HK-2 (cell line): ENCODE results near the gene C15orf39.

Experiments
- DNase-seq: peaks from one replicate; pipeline ENCODE4 v3.0.0-alpha.2; 2018; ENCODE audit not compliant: unreplicated experiment

The C15orf39 gene

DNA sequence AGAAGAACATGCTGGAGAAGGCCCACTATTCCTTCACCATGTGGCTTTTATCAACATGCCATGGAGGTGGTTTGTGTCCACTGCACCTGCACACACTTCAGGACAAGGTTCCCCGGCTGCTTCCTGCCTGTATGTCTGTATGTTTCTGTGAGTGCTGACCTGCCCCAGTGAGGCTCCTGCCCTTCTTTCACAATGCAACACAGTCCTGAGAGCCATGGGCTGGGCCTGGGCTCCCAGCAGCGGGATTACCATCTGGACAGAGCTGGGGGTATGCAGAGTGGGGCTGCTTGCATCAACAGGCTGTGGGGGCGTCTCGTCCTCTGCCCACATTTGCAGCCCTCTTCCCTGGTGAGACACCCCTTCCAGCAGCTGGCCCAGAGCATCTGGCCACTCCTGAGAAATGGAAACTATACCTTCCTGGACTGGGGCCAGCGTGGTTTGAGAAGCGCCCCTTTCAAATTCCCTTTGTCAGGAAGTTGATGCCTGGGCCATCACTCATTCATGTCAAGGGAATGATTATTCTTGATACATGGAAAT is 29.3 kb upstream of the C15orf39 start:
- no peak for DNase-seq

DNA sequence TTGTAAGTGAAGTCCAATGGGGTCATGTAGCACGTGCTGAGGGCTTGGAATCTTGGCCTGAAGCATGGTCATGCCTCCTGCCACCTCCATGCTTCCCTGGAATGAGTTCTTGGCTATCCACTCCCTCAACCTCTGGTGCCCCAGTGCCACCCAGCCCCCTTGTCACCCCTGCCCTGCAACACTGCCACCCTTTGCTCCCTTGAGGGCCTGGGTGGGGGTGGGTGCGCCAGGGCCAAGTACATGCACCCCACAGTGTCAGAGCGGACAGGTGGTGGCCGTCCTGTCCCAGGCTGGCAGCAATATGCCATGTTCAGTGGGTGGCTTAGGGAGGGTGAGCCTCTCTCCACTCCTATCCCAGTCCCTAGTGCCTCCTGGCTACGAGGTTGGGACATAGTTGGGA is 27.6 kb upstream of the C15orf39 start:
- no peak for DNase-seq

GRCh38 chr15:75174729-75175128 is 27.0 kb upstream of the C15orf39 start:
- no peak for DNase-seq

DNA sequence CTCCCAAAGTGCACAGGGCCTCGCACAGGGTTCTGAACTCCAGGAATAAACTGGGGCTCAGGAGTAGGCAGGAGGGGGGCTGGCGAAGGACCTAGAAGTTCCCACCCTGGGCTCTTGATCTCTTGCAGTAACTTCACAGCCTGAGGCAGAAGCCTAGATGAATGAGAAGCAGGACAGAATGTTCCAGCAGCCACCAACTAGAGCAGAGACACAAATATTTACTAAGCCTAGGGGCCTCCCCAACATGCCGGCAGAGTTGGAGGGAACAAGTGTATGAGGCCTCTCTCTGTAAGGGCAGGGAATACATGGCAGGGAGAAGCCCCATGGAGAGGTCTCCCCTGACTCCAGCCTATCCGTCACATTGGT is 25.3 kb upstream of the C15orf39 start:
- DNase-seq = no peak

DNA sequence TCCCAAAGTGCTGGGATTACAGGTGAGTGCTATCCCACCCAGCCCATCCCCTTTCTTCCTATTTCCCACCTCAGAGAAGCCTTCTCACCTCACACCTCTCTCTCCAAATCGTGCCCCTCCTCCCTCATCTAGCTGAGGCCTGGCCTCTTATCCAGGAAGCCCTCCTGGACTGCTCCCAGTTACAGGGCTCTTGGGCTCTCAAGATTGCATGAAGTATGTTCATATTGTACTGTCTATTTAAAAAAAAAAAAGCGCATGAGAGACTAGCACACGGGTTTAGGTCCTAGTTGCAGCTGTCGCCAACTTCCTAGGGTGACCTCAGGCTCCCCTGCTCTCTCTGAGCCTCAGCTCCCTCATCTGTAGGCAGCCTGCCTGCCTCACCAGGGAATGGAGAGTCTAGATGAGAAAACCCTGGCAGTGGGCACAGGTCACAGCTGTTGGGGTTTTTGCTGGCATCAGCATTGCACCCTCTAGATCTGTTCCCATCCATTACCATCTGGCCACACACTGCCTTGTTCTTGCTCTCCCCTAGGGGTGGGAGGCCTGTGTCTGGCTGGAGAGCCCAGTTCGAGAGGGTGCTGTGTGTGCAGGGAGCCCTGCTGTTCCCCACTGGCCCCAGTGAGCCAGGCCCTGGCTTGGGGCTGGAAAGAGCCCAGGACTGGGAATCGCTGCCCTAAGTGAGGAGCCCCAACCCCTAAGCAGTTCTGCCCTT is 24.2 kb upstream of the C15orf39 start:
- no peak for DNase-seq

GRCh38 chr15:75178171-75178937 is 23.3 kb upstream of the C15orf39 start:
- DNase-seq = no peak

- no peak for DNase-seq
Observed at GRCh38 chr15:75178938-75179745, 22.5 kb upstream of the C15orf39 start.

DNA sequence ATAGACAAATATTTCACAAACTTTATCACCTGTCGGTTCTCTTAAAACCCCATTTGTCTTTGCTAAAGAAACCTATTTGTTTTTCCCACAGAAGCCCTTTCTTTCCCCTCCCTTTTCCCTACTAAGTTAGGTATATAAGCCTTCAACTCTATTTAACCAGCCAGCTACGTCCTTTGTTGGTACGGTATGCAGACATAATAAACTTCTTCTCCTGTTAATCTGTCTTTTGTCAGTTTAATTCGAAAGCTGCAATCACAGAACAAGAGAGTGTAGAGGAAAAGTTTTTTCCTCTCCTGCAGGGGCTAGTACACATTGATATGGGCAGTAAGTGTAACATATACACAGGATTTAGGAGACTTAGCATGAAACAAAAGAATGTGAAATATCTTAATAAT is 21.9 kb upstream of the C15orf39 start:
- DNase-seq = no peak

GRCh38 chr15:75181780-75182179 is 19.9 kb upstream of the C15orf39 start:
- no peak for DNase-seq

- no peak for DNase-seq
Observed at GRCh38 chr15:75182187-75183131, 19.2 kb upstream of the C15orf39 start.

DNA sequence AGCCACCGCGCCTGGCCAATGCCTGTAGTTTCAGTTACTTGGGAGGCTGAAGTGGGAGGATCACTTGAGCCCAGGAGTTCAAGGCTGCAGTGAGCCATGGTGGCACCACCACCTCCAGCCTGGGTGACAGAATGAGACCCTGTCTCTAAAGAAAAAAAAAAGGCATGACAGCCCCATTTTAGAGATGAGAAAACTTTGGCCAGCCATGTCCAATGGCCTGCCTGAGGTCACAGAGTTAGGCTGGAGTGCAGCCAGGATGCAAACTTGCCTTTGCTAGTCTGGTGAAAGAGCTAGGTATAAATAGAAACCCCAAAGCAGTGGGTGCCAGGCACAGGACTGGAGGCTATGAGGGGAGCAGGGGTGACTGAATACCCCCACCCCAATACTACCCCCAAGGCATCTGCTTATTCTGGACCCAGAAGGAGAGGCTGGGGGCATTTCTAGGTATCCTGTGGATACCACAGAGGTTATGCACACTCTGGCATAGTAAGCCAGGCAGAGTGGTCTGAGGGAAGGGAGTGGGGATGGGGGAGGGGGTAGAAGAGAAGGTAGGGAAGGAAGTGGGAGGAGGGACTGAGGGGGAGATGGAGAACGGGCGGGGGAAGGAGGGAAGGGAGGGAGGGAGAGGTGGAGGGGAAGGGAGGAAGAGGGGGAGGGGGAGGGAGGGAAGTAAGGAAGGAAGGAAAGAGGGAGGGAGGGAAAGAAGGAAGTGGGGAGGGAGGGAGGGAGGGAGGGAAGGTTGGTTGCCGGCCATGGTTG is 16.2 kb upstream of the C15orf39 start:
- DNase-seq = no peak

DNA sequence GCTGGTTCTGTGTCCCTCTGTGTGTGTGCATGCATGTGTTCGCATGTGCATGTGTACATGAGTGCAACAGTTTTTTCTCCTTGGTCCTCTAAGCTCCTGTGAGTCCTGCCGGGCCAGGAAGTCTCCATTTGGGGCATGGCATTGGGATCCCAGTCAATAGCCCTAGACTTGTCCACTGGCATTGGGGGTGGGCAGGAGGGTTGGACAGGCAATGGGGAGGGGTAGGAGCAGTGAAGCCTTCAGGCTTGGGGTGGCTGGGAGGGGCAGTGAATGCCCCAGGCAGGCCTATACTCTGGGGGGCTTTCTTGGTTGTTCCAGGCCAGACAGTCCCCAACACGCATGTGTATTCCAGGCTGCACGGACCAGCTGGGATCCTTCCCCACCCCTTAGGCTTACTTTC is 15.6 kb upstream of the C15orf39 start:
- DNase-seq = no peak

DNA sequence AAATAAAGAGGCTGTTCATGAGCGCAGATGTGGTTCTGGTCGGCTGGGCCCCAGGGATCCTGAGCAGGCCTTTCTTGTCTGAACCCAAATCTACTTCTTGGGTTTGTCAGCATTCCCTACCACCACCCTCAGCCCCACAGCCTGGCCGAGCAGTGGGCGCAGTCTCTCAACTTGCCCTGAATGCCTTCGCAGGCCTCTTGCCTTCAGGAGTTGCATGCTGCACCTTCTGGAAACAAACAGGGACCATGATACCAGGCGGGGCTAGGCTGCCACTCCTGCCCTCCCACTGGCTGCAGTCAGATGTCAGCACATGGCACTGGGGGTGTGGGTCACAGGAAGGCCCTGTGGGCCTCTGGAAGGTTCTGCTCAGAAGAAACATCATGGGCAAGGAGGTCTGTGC is 13.2 kb upstream of the C15orf39 start:
- DNase-seq = no peak

GRCh38 chr15:75191235-75191634 is 10.4 kb upstream of the C15orf39 start:
- no peak for DNase-seq

- DNase-seq = no peak
Observed at GRCh38 chr15:75192307-75192706, 9.4 kb upstream of the C15orf39 start.

DNA sequence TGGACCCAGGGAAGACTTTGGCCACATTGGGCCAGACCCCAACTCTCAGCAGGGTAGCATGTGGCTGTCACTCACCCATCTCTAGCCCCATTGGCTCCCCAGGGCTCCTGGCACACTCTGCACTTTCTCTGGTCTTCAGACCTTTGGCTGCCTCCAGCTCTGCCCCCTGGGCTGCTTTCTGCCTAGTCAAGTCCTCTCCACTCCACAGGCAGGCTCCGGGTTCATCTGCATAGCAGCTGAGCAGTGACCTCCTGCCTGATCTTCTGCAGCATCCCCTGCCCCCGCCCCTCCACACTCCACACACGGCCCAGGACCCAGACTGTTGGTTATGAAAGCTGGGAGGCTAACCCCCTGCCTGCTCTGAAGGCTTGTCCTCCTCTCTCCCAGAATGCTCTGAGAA is 8.4 kb upstream of the C15orf39 start:
- DNase-seq = no peak

DNA sequence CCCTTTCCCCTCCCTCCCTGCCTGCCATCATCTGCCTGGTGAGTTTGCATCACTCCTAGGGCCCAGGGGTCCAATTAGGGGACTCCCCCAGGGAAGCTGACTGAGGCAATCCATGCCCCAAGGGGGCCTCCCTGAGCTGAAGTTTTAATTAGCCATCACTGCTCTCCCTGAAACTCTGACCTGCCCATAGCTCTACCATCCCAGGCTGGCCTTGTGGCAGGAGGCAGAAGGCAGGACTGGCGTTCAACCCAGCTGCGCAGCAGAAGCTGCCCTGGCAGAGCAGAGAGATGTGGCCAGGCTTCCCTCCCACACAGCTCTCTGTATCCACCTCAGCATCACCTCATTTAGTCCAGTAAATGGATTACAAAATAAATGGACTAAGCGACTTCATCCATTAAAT is 7.7 kb upstream of the C15orf39 start:
- DNase-seq = no peak

GRCh38 chr15:75194397-75194796 is 7.3 kb upstream of the C15orf39 start:
- DNase-seq = no peak

DNA sequence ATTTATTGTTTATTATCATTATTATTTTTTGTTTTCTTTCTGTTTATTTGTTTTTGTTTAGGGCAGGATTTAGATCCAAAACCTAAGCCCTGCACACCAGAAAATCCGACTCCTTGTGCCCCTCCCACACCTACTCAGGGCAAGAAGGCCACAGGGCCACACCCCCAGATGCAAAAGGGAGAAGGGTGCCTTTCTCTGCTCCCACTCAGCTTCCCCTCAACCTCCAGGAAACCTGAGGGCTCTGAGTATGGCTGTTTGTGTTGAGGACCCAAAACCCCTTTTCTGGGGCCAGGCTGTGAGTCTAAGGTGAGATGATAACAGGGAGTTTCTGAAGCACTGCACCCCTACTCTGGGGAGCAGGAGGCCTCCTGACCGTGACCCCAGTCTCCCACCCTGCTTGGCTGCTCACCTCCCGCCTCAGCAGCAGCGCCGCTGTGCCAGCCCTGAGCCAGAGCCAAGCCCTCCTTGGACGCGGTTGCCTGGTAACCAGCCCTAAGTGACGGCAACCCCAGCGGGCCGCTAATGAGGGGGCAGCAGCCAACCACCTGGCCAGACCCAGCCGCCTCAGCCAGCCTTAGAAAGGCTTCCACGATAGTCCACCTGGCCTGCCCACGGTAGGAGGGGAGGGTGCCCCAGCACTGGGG is 6.4 kb upstream of the C15orf39 start:
- no peak for DNase-seq

DNA sequence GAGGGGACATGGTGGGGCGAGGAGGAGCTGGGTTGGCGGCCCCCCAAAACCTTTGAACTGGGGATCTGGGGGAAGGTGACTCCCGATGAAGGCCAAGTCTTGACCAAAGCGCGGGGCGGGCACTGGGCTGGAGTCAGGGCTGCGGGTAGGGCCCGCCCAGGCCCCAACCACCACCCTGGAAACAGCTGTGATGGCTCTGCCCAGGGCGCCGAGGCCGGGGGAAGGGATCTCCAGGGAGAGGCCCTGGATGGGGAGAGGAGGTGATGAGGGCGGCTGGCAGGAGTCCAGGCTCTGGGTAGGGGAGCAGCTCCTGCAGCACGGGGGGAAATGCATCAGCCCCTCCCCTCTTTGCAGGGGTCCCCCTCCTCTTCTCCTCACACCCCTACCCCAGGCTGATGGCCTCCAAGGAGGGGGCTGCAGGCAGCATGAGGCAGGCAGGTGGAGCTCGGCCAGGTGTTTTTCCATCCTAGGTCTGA is 5.9 kb upstream of the C15orf39 start:
- no peak for DNase-seq
